HG02759 (cell line): Measurements from ENCODE around the gene SETX.

ENCODE experiments used
- ATAC-seq: cut with Tn5 transposase; IDR thresholded peaks from one replicate; pipeline ENCODE4 v1.9.1; 2021; ENCODE audit warnings: mild to moderate bottlenecking, moderate library complexity; ENCODE audit not compliant: unreplicated experiment

The SETX gene

DNA sequence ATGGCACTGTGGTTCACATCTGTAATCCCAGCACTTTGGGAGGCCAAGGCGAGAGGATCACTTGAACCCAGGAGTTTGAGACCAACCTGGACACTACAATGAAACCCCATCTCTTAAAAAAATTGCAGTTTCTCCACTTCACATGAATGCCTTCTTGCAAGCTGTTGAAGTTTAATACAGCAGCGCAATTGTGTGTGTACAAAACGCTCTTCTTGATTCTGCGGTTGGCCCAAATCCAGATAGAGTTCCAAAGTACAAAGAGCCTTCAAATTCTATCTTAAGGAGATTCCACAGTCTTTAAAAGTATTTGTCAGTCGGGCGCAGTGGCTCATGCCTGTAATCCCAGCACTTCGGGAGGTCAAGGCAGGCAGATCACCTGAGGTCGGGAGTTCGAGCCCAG lies 9.3 kb upstream of the SETX start:
- no peak for ATAC-seq

DNA sequence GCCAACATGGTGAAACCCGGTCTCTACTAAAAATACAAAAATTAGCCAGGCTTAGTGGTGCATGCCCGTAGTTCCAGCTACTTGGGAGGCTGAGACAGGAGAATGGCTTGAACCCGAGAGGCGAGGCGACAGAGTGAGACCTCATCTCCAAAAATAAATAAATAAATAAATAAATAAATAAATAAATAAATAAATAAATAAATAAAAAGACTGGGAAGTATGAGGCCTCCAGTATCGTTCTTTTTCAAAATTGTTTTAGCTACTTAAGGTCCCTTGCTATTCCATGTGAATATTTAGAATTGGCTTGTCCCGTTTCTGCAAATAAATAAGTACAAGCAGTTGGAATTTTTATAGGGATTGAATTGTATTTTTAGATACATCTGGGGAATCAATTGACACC lies 3.0 kb upstream of the SETX start:
- no peak for ATAC-seq

DNA sequence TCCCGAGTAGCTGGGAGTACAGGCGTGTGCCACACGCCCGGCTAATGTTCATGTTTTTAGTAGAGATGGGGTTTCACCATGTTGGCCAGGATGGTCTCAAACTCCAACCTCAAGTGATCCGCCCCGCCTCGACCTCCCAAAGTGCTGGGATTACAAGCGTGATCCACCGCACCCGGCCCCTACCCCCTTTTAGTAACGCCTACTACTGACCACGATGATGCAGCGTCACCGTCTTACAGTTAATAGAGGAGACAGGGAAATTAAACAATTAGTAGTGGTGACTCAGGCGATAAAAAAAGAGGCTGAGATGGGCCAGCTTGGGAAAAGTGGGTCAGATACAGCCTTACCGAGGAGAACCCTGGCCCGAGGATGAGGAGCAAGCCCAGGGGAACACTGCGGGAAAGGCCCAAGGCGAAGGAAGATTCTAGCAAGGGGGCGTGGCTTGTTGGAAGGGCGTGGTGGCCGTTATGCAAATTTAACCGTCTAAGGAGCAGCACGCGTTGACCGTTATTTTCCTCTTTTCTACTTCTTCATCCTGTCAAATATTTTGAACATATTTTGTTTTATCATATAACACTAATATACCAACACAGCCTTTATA lies 1.6 kb upstream of the SETX start:
- ATAC-seq, result no peak

DNA sequence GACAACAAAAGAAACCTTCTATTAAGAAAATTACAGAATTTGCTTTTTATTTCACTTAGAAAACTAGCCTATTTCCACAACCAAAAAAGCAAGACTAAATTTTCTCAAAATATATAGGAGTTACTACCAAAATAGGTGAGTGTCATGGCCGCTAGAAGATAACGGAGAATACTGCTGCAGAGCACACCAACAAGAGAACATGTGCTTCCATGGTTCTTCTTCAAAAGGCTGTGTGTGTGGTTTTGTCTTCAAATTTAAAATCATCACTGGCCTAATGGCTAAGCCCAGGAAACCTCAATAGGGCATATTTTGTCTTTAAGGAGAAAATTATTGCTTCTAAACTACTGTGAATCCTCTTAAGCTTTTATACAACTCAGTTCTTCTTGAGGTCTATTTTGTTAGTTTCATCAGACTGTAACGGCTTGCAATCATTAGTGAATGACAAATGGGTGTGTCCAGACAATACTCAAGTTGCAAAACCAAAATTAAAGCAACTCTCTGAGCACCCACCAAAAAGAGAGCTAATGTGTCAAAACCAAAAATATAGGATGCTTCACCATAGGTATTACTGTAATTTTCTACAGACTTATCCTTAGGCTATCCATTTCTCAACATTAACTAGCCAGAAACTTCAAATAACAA lies 3.3 kb downstream of the SETX start:
- ATAC-seq, result no peak

DNA sequence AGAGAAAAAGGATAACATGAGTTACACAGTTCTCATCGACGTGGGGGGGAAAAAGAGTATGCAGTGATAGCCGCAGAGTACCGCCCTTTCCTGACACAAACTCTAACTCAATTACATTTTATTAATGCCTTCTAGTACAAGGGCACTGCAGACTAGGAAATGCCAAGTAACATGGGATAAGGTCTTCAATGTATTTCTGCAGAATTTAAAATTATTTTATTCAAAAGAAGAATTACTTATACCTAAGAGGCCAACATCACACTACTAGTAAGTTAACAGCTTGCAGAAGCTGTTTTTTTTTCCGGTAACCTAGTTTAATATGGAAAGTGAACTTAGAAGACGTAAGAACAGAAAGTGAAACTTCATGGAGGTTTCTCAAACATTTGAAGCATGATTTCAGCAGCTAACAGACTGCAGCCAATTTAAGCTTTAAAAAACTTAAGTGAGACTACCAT lies 3.9 kb downstream of the SETX start:
- ATAC-seq, result no peak

DNA sequence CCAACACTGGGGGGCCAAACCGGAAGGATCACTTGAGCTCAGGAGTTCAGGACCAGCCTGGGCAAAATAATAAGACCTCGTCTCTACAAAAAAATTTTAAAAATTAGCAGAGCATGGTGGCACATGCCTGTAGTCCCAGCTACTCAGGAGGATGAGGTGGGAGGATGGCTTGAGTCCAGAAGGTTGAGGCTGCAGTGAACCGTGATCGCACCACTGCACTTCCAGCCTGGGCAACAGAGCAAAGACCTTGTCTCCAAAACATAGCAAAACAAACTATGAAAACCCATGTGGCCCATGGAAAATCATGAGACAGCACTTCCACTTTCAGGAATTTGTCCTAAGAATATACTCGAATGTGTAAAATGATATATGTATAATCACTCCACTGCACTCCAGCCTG lies 6.1 kb downstream of the SETX start:
- no peak for ATAC-seq

DNA sequence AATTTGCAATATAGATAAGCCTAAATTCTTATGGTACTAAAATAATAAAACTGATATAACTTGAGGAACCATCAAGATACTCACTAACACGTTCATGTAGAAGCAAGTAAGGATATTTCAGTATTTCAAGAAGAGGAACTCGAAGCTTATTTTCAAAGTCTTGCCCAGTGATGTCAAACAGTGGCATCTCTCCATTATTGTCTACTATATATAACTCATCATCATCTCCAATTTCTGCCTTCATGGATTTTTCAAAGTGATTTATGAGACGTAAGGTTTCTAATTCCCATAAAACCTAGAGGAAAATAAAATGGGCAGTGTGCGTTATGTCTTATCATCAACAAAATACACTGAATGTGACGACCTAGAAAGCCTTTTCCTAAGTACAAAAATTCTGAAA lies 8.6 kb downstream of the SETX start:
- ATAC-seq, result no peak

DNA sequence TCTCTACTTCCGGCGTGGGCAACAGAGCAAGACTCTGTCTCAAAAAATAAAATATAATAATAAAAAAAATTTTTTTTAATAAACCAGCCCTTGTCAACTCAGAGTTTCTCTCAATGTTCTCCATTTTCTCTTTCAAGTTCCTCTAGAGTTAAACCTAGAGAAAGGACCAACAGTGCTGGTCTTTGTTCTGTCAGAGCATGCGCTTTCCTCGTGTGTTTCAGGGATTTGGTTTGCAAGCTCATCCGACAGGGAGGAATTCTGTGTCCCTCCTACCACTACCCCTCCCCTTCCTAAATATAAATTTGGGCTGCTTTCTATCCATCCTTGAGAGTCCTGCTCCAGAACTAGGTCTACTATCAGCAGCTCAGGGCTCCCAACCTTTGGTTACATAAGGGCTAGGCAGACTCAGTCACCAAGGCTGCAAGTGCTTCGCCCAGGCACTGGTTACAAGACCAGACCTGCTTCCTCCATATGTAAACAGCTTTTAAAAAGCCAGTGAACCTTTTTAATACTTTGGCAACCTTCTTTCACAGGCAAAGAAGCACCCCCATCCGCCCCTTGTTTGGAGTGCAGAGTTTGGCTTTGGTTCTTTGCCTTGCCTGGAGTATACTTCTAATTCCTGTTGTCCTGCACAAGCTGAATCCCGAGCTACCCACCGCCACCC lies 13.5 kb downstream of the SETX start:
- no peak for ATAC-seq

DNA sequence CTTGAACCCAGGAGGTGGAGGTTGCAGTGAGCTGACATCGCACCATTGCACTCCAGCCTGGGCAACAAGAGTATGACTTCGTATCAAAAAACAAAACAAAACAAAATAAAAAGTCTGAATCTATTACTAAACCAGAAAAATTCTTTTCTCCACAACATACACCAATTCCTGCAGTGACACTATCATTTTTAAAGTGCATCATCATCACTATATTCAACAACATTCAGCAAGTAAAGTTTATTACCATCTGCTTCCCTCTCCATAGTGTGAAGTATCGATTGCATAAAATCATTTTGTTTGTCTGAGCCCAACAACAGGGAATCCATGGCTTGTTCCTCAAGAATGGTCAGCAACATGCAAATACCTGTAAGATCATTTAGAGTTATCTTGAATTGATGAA lies 20.4 kb downstream of the SETX start:
- no peak for ATAC-seq

DNA sequence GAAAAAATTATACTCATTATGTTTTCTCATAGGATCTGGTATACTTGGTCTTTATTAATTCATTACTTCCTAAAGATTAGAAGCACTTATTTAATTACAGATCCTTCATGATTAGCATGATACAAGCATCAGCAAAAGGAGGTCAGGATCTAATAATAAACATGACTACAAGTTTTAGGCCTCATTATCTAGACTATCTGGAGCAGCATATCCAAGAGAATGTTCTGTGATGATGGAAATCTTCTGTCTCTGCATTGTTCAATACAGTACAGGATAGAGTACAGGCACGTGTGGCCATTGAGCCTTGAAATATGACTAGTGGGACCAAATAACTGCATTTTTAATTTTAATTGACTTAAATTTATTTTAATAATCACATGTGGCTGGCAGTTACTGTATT lies 21.2 kb downstream of the SETX start:
- no peak for ATAC-seq

DNA sequence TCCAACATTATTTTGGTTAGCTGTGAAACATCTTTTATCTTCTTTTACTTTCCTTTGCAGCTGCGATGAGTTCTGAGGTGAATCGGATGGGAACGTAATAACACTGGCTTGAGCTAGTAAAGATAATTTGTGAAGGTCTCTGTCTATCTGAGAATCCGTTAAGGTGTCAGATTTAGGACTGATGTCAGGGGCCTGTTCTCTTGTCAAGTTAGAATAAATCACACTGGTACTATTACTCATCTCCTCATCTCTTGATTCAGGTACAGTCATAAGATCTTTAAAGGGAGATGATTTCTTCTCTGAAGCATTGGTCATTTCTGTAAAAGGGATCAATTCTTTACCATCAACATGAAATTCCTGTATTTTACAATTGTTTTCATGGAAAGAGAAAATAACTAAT lies 26.2 kb downstream of the SETX start:
- ATAC-seq, result no peak

DNA sequence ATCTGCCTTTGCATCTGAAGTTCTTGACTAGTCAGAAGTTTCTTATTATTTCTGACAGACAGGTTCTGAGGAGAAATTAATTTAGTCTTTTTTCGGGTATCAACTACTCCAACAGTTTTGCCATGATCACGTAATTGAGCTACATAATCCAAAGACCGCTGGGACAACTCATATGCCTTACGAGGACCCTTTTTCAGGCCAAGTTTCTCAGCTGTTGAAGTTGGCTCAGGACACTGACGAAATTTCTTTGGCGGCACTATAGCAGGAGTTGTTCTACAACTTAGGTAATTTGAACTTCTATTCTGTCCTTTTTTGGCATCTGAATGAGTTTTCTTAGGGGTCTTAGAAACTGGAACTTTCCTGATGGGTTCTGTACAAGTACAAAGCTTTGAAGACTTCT lies 27.2 kb downstream of the SETX start:
- no peak for ATAC-seq

DNA sequence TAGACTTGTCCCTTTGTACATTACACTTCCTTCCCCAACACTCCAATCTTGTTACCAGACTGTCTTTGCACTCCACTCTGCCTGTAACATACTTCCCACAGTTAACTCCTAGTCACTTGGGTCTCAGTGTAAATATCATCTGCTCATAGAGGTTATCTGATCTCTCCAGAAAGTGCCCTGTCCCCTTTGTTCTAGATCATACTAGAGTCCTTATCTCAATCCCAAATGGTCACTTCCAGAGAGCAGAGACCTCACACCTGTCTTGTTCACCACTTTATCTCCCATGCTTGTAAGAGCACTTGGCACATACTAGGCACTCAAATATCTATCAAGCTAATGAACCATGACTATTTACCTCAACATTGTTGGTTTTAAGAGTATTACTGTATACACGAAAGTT lies 30.4 kb downstream of the SETX start:
- ATAC-seq, result no peak

DNA sequence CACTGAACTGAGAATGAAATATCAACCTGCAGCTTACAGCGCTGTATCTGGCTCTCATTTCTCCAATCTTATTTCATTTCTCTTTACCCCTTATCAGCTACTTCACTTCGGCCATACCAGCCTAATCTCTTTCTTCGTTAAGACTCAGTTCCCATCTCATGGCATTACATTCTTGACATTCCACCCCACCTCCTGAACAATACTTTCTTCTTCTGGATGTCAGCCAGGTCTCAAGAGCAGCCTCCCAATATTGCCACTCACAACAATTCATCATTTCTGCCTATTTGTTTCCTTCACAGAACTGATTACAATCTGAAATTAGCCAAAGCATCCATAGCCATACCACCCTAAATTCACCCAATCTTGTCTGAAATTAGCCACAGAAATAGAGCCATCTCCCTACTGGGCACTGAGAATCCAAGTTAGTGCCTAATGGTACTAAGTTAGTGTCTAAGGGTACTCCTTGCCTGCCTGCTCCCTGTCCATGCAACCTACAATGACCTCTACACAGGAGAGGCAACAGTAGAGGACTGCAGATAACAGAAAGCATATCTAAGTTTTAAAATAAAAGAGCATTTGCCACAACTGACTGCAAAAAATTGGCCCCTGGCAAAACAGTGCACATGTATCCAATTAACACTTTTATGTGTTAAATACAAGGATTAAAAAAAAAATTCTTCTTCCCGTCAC lies 35.2 kb downstream of the SETX start:
- no peak for ATAC-seq

DNA sequence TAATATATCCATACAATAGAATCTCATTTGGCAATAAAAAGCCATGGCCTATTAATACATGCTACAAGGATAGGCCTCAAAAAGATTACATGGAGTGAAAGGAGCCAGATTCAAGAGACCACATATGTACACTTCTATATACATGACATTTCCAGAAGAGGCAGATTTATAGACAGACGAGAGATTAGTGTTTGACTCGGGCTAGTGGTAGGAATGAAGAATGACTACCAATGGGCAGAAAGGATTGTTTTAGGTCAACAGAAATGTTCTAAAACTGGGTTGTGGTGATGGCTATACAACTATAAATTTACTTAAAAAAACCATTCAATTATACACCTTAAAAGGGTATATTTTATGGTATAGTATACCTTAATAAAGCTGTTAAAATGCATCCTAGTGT lies 41.9 kb downstream of the SETX start:
- no peak for ATAC-seq

DNA sequence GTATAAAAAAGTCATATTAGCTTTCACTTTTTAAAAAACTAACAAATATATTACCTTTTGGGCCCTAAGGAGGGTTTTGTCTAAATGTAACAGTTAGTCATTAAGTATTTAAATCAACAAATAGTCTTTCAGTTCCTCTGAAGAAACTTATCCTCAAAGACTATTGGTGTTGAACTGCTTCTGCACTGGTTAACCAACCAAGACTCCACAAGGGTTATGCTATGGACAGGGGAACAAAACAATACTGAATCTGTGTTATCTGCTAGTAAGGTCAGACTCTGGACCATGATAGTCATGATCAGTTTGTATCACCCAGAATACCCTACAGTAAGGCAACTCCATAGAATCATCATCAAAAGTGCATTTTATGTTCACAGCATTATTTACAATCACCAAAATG lies 42.4 kb downstream of the SETX start:
- ATAC-seq, result no peak

DNA sequence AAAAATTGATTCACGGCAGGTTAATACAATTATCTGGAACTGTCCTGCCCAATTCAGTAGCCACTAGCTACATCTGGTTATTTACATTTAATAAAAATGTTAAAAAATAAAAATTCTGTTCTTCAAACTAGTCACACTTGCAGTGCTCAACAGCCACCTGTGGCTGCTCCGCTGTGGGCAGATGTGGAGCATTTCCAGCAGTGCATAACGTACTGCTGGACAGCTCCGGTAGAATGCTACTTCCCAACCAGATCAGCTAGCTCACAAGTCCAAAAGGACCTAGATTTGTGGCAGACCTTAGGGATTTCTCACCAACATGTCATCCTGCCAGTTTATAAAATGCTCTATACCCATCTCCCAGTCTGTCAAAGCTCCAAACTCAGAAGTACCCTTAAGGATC lies 42.8 kb downstream of the SETX start:
- no peak for ATAC-seq

DNA sequence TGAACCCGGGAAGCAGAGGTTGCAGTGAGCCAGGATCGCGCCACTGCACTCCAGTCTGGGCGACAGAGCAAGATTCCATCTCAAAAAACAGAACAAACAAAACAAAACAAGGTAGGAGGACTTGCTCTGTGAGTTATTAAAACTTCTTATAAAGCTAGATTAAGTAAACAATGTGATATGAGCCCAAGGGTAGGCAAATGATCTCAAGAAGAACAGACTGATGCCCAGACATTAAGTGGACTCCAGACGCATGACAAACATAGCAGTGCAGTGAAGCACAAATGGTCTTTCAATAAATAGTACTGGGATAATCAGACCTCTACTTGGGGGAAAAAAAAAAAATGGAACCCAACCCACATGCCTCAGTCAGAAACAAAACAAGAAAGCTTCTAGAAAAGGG lies 45.7 kb downstream of the SETX start:
- ATAC-seq, result no peak

DNA sequence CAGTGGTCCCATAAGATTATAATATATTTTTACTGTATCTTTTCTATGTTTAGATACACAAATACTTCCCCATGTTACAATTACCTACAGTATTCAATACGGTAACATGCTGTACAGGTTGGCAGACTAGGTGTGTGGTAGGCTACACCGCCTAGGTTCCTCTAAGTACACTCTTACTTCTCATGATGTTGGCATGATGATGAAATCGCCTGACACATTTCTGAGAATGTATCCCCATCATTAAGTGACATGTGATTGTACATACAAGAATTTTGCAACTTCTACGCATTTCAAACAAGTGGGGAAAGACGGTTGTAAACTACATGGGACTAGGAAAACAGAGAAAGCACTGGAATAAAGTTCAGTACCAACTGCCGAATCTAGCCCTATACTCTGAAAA lies 53.3 kb downstream of the SETX start:
- no peak for ATAC-seq

DNA sequence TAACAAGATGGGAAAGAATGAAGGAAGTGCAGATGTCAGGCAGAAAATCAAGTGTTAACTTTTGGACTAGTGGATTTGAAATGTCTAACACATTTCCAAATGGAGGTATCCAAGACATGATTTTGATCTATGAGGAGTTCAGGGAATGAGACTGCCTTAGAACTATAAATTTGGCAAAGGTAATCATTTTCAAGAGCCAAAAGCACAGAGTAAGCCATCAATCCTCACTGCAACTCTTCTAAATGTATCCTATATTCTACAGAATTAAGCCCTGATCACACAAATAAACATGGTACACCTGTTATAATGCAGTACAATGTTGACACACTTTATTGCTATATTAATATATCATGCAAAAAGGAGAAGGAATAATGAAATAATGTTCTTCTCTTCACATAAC lies 55.6 kb downstream of the SETX start:
- ATAC-seq, result no peak

DNA sequence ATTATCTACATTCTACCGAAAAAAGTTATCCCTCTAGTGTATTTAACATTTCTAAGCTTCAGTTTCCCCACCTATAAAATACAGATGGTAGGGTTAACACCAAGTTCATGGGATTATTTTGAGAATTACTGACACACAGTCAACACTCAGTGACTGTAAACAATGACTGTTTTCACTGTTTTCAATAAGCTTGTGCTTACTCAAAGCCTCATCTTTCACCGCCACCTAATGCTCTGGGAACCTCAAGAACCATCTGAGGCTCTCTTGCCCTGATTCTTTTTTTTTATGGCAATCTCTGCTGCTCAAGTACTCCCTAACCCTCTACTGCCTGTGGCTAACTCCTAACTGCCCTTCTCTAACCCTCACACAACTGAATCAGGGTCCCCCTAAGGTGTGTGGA lies 59.6 kb downstream of the SETX start:
- no peak for ATAC-seq

DNA sequence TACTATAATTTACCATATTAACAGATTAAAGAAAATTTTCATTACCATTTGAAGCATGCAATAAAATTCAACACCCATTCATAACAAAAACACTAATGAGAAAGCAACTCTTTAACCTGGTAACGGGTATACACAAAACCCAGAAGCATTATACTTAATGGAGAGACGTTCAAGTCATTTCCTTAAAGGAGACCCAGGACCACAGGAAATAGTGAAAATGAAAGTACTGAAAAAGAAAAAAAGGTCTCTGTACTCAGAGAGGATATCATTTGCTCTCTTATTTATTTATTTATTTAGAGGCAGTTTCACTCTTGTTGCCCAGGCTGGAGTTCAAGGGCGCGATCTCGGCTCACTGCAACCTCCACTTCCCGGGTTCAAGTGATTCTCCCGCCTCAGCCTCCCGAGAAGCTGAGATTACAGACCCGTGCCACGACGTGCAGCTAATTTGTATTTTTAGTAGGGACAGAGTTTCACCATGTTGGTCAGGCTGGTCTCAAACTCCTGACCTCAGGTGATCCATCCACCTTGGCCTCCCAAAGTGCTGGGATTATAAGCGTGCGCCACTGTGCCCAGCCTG lies 61.6 kb downstream of the SETX start:
- ATAC-seq, result no peak
